Chondrocyte (in vitro differentiated cells): ENCODE measurements around the gene WDR76. TPM values are rescaled to one million over a fixed set of nuclear protein-coding genes. Genes with fewer than 3 reads are reported as not detected.

Source experiments
- DNase-seq: peaks from one replicate; pipeline ENCODE4 v3.0.0; 2021; ENCODE audit warnings: mixed read lengths, low spot score
- H3K27ac Mint-ChIP-seq: one replicate; pipeline ENCODE4 v1.8.0; 2021; ENCODE audit warnings: mild to moderate bottlenecking, moderate library complexity, mixed read lengths; ENCODE audit not compliant: unreplicated experiment
- H3K27me3 Mint-ChIP-seq: 2 replicates; pipeline ENCODE4 v1.8.0; 2021; ENCODE audit warnings: low read depth, mixed read lengths
- H3K36me3 Mint-ChIP-seq: 2 replicates; pipeline ENCODE4 v1.8.0; 2021; ENCODE audit warnings: low read depth, mixed read lengths
- H3K4me1 Mint-ChIP-seq: 2 replicates; pipeline ENCODE4 v1.8.0; 2021; ENCODE audit warnings: low read depth, mild to moderate bottlenecking, mixed read lengths
- H3K4me3 Mint-ChIP-seq: one replicate; pipeline ENCODE4 v1.8.0; 2021; ENCODE audit warnings: mild to moderate bottlenecking, moderate library complexity, mixed read lengths; ENCODE audit not compliant: unreplicated experiment
- H3K9me3 Mint-ChIP-seq: 2 replicates; pipeline ENCODE4 v1.8.0; 2021; ENCODE audit warnings: low read depth, mixed read lengths
- total RNA-seq: library from RNA; stranded (reverse); gene quantifications from 3 replicates; pipeline ENCODE4 v1.2.1, GENCODE V29; 2021
- TF ChIP-seq, protein P1 (sequence below): fragments of 200-600 bp; sonication (generic); IDR thresholded peaks from 2 replicates; pipeline ENCODE4 v1.5.0; 2021; ENCODE audit warnings: antibody characterized with exemption, mild to moderate bottlenecking, moderate library complexity

Gene WDR76
- total RNA-seq, 1 donor from 2014 or later = 6.1 TPM

DNA sequence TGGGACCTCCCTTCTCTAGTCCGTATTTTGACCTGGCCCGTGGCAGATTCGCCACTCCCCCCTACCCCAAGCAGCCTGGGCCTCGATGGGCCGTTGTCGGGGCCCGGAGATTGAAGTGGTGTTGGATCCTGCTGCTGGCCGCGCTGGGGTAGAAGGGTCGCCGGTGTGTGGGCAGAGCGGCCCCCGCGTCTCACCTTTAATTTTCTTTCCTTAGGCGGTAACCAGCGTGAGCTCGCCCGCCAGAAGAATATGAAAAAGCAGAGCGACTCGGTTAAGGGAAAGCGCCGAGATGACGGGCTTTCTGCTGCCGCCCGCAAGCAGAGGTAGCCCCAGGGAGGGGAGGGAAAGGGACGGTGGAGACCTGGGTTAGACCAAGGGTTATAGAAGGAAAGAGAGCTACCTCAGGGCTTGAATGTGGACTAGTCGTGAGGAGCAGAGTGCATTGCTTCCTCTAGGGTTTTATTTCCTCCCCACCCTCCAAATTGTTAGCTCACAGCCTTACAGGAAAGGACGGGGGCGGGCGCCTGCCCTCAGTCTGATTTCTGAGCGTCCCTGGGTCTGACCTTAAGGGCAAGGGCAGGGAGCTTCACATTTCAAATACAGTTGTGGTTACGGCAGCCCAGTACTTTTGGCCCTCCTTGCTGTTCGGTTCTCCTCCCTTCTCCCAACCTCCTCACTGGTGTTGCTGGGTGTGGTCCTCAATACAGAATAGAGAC lies 33.9 kb upstream of the WDR76 start:
- H3K36me3 Mint-ChIP-seq = peaks cover 23% of the 10 kb centered on the region
- peak overlapping the region; percentile 88 for H3K4me3 Mint-ChIP-seq
- TF ChIP-seq, protein P1, sequence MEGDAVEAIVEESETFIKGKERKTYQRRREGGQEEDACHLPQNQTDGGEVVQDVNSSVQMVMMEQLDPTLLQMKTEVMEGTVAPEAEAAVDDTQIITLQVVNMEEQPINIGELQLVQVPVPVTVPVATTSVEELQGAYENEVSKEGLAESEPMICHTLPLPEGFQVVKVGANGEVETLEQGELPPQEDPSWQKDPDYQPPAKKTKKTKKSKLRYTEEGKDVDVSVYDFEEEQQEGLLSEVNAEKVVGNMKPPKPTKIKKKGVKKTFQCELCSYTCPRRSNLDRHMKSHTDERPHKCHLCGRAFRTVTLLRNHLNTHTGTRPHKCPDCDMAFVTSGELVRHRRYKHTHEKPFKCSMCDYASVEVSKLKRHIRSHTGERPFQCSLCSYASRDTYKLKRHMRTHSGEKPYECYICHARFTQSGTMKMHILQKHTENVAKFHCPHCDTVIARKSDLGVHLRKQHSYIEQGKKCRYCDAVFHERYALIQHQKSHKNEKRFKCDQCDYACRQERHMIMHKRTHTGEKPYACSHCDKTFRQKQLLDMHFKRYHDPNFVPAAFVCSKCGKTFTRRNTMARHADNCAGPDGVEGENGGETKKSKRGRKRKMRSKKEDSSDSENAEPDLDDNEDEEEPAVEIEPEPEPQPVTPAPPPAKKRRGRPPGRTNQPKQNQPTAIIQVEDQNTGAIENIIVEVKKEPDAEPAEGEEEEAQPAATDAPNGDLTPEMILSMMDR = peak; percentile 35
- H3K9me3 Mint-ChIP-seq = no peaks in the 10 kb centered on the region
- H3K27me3 Mint-ChIP-seq = no peaks in the 10 kb centered on the region
- H3K27ac Mint-ChIP-seq = peak overlapping the region; percentile 97
- no peak for DNase-seq
- peaks cover 51% of the 10 kb centered on the region for H3K4me1 Mint-ChIP-seq

DNA sequence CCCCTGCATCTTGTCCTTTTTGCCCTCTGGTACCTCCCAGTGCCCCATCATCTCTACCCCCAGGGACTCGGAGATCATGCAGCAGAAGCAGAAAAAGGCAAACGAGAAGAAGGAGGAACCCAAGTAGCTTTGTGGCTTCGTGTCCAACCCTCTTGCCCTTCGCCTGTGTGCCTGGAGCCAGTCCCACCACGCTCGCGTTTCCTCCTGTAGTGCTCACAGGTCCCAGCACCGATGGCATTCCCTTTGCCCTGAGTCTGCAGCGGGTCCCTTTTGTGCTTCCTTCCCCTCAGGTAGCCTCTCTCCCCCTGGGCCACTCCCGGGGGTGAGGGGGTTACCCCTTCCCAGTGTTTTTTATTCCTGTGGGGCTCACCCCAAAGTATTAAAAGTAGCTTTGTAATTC lies 33.2 kb upstream of the WDR76 start:
- H3K27me3 Mint-ChIP-seq = no peaks in the 10 kb centered on the region
- peak overlapping the region; percentile 97 for H3K27ac Mint-ChIP-seq
- H3K36me3 Mint-ChIP-seq = peaks cover 23% of the 10 kb centered on the region
- no peak for DNase-seq
- H3K4me1 Mint-ChIP-seq = peaks cover 57% of the 10 kb centered on the region
- TF ChIP-seq, protein P1 = no peak
- H3K4me3 Mint-ChIP-seq = peak overlapping the region; percentile 88
- no peaks in the 10 kb centered on the region for H3K9me3 Mint-ChIP-seq

DNA sequence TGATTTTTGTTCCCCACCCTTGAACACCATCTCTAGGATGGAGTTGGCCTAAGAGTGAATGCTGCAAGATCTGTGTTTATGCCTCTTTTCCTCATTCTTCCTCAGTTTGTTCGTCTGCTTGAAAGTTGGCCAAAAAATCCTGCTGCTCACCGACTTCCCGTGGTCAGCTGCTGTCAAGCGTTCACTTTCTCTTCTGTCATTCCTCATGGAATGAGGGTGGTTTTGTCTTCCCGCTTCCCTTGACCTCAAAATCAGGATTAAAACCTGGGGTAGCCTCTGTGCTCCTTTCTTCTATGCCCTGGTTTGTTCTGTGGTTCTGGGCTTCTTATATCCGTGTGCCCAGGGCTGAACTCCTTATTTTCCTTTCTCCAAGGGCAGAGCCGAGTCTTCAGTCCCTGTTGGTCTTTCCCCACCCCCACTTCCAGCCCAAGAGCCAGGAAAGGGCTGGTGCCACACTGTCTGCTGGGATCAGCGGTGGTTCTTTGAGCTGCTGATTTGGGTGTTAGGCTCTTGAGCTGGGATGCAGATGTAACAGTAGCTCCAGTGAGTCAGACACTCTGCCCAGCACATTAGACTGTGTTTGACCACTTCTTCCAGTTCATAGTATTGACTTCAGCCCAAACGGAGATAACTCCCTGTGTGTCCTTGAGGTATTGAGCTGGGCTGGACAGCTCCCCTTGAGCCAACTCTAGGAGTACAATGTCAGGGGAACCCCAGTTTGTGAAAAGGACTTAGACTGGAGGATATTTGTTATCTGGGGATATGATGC lies 32.3 kb upstream of the WDR76 start:
- Mint-ChIP-seq H3K27ac (peak overlapping the region; percentile 97), H3K9me3 (no peaks in the 10 kb centered on the region), H3K4me1 (peaks cover 59% of the 10 kb centered on the region), H3K4me3 (peak overlapping the region; percentile 88), H3K27me3 (no peaks in the 10 kb centered on the region), H3K36me3 (peaks cover 23% of the 10 kb centered on the region)
- no peak for DNase-seq
- TF ChIP-seq, protein P1 = no peak

DNA sequence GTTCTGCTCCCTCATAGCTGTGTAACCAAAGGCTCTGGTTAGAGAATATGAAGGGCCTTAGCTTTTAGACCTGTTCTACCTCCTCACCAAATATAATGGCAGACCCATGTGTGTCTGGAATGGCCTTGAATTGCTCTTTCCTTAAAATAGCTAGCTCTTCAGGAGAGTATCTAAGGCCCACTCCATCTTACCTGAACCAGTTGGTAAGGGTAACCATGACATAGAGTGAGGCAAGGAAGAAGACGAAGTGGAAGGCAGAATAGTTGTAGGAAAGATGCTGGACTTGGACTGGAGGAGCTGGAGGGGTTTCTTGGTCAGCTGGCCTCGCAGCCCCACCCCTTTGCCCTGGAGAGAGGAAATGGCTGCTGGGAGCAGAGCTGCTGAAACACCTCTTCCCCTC lies 31.6 kb upstream of the WDR76 start:
- Mint-ChIP-seq H3K4me1 (peaks cover 66% of the 10 kb centered on the region), H3K27ac (peak overlapping the region; percentile 97), H3K27me3 (no peaks in the 10 kb centered on the region), H3K4me3 (peak overlapping the region; percentile 43), H3K36me3 (peaks cover 23% of the 10 kb centered on the region), H3K9me3 (no peaks in the 10 kb centered on the region)
- TF ChIP-seq, protein P1 = no peak
- DNase-seq = no peak

DNA sequence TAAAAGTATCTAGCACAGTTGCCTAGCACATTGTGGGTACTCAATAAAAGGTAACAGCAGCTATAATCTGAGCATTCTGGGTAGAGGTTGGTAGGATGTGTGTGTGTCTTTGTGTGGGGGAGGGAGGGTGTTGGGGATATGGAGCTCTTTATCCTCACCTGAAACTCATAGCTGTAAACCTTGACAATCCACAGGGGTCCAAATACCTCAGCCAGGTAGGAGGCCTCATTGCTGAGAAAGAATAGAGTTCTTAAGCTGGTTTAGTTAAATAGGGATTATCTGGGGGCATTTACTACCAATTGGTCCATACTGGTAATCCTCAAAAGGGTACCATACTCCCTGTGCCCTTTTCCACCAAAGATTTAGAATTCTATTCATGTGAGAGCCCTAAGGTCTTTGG lies 30.8 kb upstream of the WDR76 start:
- H3K27me3 Mint-ChIP-seq = no peaks in the 10 kb centered on the region
- peak overlapping the region; percentile 97 for H3K27ac Mint-ChIP-seq
- peaks cover 25% of the 10 kb centered on the region for H3K36me3 Mint-ChIP-seq
- peaks cover 72% of the 10 kb centered on the region for H3K4me1 Mint-ChIP-seq
- no peak for DNase-seq
- no peaks in the 10 kb centered on the region for H3K9me3 Mint-ChIP-seq
- TF ChIP-seq, protein P1 = no peak
- H3K4me3 Mint-ChIP-seq = peak overlapping the region; percentile 43
